WTC11 (cell line): ENCODE measurements around the gene TACSTD2.

Experiments
- ATF6 ChIP-seq: sonication (generic); formaldehyde crosslinking; IDR thresholded peaks from 2 replicates; pipeline ENCODE4 v1.8.1; 2023; ENCODE audit warnings: mild to moderate bottlenecking, missing genetic modification reagents
- CREB1 ChIP-seq: sonication (generic); formaldehyde crosslinking; IDR thresholded peaks from 2 replicates; pipeline ENCODE4 v1.8.0; 2023; ENCODE audit warnings: mild to moderate bottlenecking, missing genetic modification reagents
- CTCF ChIP-seq: fragments of 200-600 bp; IDR thresholded peaks from 2 replicates; pipeline ENCODE4 v1.8.0; 2022; ENCODE audit warnings: antibody characterized with exemption
- ELF4 ChIP-seq: sonication (generic); formaldehyde crosslinking; IDR thresholded peaks from 2 replicates; pipeline ENCODE4 v1.8.1; 2022; ENCODE audit warnings: low read depth, mild to moderate bottlenecking, moderate library complexity, missing genetic modification reagents
- ETV6 ChIP-seq: sonication (generic); formaldehyde crosslinking; IDR thresholded peaks from 2 replicates; pipeline ENCODE4 v1.8.1; 2022; ENCODE audit warnings: mild to moderate bottlenecking, missing genetic modification reagents
- MXD4 ChIP-seq: fragments of 250-450 bp; sonication (Bioruptor Pico); IDR thresholded peaks from 2 replicates; pipeline ENCODE4 v1.8.0; 2021; ENCODE audit warnings: mild to moderate bottlenecking, moderate library complexity, borderline replicate concordance
- USF2 ChIP-seq: sonication (generic); formaldehyde crosslinking; IDR thresholded peaks from 2 replicates; pipeline ENCODE4 v1.8.1; 2023; ENCODE audit warnings: mild to moderate bottlenecking, missing genetic modification reagents, moderate library complexity
- ZNF512 ChIP-seq: sonication (generic); formaldehyde crosslinking; IDR thresholded peaks from 2 replicates; pipeline ENCODE4 v1.8.1; 2022; ENCODE audit warnings: missing genetic modification reagents, borderline replicate concordance
- TF ChIP-seq, protein P1 (sequence below): sonication (generic); formaldehyde crosslinking; IDR thresholded peaks from 2 replicates; pipeline ENCODE4 v1.8.1; 2022; ENCODE audit warnings: low read depth, mild to moderate bottlenecking, moderate library complexity, missing genetic modification reagents, borderline replicate concordance

DNA sequence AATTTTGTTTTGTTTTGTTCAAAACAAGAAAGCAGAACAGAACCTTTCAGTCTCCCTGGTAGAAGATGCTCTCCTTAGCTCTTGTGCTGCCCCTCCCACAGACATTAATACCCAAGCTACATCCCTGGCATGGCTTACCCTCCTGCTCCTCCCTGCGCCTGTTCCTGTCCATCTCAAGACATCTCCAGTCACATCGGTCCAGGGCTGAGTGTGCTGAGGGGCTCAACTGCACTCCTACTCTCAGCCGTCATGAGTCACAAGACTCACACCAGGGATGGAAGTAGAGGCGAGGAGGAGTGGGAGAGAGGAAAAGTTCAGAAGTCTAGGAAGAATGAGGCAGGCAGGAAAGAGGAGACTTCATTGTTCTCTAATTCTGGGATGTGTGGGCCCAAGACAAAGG, 9.2 kb upstream of the TACSTD2 start:
- TF ChIP-seq CTCF: no peak
- TF ChIP-seq ETV6 (CRISPR knock-in tag): no peak
- TF ChIP-seq ZNF512: no peak
- no peak for TF ChIP-seq CREB1 (CRISPR knock-in tag)
- TF ChIP-seq, protein P1, sequence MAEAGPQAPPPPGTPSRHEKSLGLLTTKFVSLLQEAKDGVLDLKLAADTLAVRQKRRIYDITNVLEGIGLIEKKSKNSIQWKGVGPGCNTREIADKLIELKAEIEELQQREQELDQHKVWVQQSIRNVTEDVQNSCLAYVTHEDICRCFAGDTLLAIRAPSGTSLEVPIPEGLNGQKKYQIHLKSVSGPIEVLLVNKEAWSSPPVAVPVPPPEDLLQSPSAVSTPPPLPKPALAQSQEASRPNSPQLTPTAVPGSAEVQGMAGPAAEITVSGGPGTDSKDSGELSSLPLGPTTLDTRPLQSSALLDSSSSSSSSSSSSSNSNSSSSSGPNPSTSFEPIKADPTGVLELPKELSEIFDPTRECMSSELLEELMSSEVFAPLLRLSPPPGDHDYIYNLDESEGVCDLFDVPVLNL (CRISPR knock-in tag): no peak
- TF ChIP-seq USF2 (CRISPR knock-in tag): no peak
- no peak for TF ChIP-seq MXD4 (CRISPR knock-in tag)
- TF ChIP-seq ATF6: no peak
- TF ChIP-seq ELF4 (CRISPR knock-in tag): no peak
